H1 (cell line): ENCODE measurements around the gene KRTAP5-4. TPM values are rescaled to one million over a fixed set of nuclear protein-coding genes. Genes with fewer than 3 reads are reported as not detected.
"Not testable (repeated sequence)": the region's sequence is repeated elsewhere in the genome, so short reads cannot be mapped to it uniquely, and the experiment has no call there.

Experiments
- CTCF ChIA-PET: fragments of 300-600 bp; sonication (Branson Sonifier 250); formaldehyde crosslinking; loops from one replicate; lab custom pipeline; 2021; ENCODE audit not compliant: partially characterized antibody; lab: Charles Lee
- POLR2A ChIA-PET: fragments of 300-600 bp; sonication (Branson Sonifier 250); formaldehyde crosslinking; loops from one replicate; lab custom pipeline; 2021; ENCODE audit warnings: inconsistent platforms; ENCODE audit not compliant: partially characterized antibody; lab: Charles Lee
- DNase-seq, 2 experiments: peaks; one replicate each; pipeline versions ENCODE4 v3.0.0 to v3.0.0-alpha.2; 2010 to 2022; ENCODE audit warnings: low spot score in 2 of 2, low read depth in 1 of 2, mixed read lengths in 1 of 2
- FAIRE-seq: peaks from 2 replicates; lab custom pipeline; 2011; peaks lifted over from hg19 to GRCh38; lab: Jason Lieb, UNC
- H2AFZ ChIP-seq: 2 replicates; pipeline ENCODE4 v1.8.1; 2012; ENCODE audit warnings: low read length, inconsistent platforms
- H2AK5ac ChIP-seq: 2 replicates; pipeline ENCODE4 v1.6.1; 2013; ENCODE audit warnings: low read depth, low read length
- H2BK120ac ChIP-seq: replicated peaks from 2 replicates; pipeline ENCODE3; 2013; ENCODE audit warnings: low read depth, low read length, inconsistent platforms
- H2BK12ac ChIP-seq: 2 replicates; pipeline ENCODE4 v1.6.1; 2013; ENCODE audit warnings: low read depth, low read length
- H2BK15ac ChIP-seq: 2 replicates; pipeline ENCODE4 v1.6.1; 2013; ENCODE audit warnings: low read length
- H2BK20ac ChIP-seq: 2 replicates; pipeline ENCODE4 v1.6.1; 2013; ENCODE audit warnings: low read length
- H2BK5ac ChIP-seq: 2 replicates; pipeline ENCODE4 v1.6.1; 2013; ENCODE audit warnings: low read depth, low read length
- H3K14ac ChIP-seq: 2 replicates; pipeline ENCODE4 v1.6.1; 2013; ENCODE audit warnings: inconsistent platforms; ENCODE audit not compliant: insufficient read length
- H3K18ac ChIP-seq: 2 replicates; pipeline ENCODE4 v1.6.1; 2013; ENCODE audit warnings: low read length; ENCODE audit errors: extremely low read depth
- H3K23ac ChIP-seq: 2 replicates; pipeline ENCODE4 v1.6.1; 2013; ENCODE audit warnings: inconsistent platforms; ENCODE audit not compliant: insufficient read length
- H3K23me2 ChIP-seq: 2 replicates; pipeline ENCODE4 v1.6.1; 2013; ENCODE audit warnings: low read depth, low read length
- H3K27ac ChIP-seq: 2 replicates; pipeline ENCODE4 v1.6.1; 2011; ENCODE audit warnings: low read depth, low read length, inconsistent platforms
- H3K27me3 ChIP-seq, 4 experiments: replicated peaks in 1 of 4; 1 replicate in 1 of 4; 2 replicates in 3 of 4; pipeline versions ENCODE4 v1.6.1 to v1.8.1; 2011 to 2013; ENCODE audit warnings: low read length in 3 of 4, mild to moderate bottlenecking in 3 of 4, inconsistent platforms in 2 of 4, mixed read lengths in 2 of 4, moderate library complexity in 1 of 4; ENCODE audit not compliant: control insufficient read depth in 3 of 4, insufficient read depth in 3 of 4; ENCODE audit errors: extremely low read depth in 1 of 4
- H3K36me3 ChIP-seq, 4 experiments: 2 replicates each; pipeline versions ENCODE4 v1.6.1 to v1.8.1; 2011 to 2013; ENCODE audit warnings: mild to moderate bottlenecking in 4 of 4, low read length in 3 of 4, moderate library complexity in 2 of 4, control low read depth in 1 of 4, inconsistent platforms in 1 of 4; ENCODE audit not compliant: insufficient read depth in 4 of 4, control insufficient read depth in 2 of 4
- H3K4ac ChIP-seq: replicated peaks from 2 replicates; pipeline ENCODE3; 2013; ENCODE audit warnings: low read length, low read depth, mixed read lengths, inconsistent platforms; ENCODE audit not compliant: insufficient read length
- H3K4me1 ChIP-seq, 4 experiments: replicated peaks in 1 of 4; 1 replicate in 1 of 4; 2 replicates in 3 of 4; pipeline versions ENCODE4 v1.6.1 to v1.8.1; 2011 to 2013; ENCODE audit warnings: low read length in 3 of 4, inconsistent platforms in 2 of 4, mixed read lengths in 1 of 4; ENCODE audit not compliant: insufficient read depth in 4 of 4, control insufficient read depth in 3 of 4
- H3K4me2 ChIP-seq, 2 experiments: 2 replicates each; pipeline versions ENCODE4 v1.6.1 to v1.8.1; 2011 to 2013; ENCODE audit warnings: low read depth in 2 of 2, low read length in 2 of 2, control low read depth in 1 of 2, inconsistent platforms in 1 of 2, mild to moderate bottlenecking in 1 of 2; ENCODE audit not compliant: insufficient read depth in 1 of 2
- H3K4me3 ChIP-seq, 4 experiments: fragments of 200-600, 300-600 bp in 1 of 4; sonication (generic), shearing (Covaris generic), sonication (Bioruptor Twin) in 1 of 4; 2 replicates each; pipeline versions ENCODE4 v1.5.1 to v1.8.1; 2011 to 2016; ENCODE audit warnings: low read length in 4 of 4, low read depth in 3 of 4, control low read depth in 2 of 4, inconsistent platforms in 2 of 4, mild to moderate bottlenecking in 2 of 4, mixed read lengths in 1 of 4, moderate library complexity in 1 of 4; ENCODE audit not compliant: insufficient read depth in 2 of 4; ENCODE audit errors: extremely low read depth in 1 of 4
- H3K56ac ChIP-seq: replicated peaks from 2 replicates; pipeline ENCODE3; 2013; ENCODE audit warnings: low read depth, mild to moderate bottlenecking, mixed read lengths, low read length, inconsistent platforms; ENCODE audit not compliant: insufficient read length
- H3K79me1 ChIP-seq: 2 replicates; pipeline ENCODE4 v1.6.1; 2013; ENCODE audit warnings: low read depth, low read length, control low read depth
- H3K79me2 ChIP-seq, 2 experiments: 2 replicates each; pipeline versions ENCODE4 v1.6.1 to v1.8.1; 2012 to 2013; ENCODE audit warnings: low read length in 2 of 2, mild to moderate bottlenecking in 2 of 2, inconsistent platforms in 1 of 2; ENCODE audit not compliant: insufficient read depth in 2 of 2, control insufficient read depth in 1 of 2
- H3K9ac ChIP-seq, 4 experiments: replicated peaks in 1 of 4; 1 replicate in 1 of 4; 2 replicates in 3 of 4; pipeline versions ENCODE4 v1.6.1 to v1.8.1; 2011 to 2013; ENCODE audit warnings: low read depth in 3 of 4, low read length in 3 of 4, control low read depth in 2 of 4, mild to moderate bottlenecking in 2 of 4, moderate library complexity in 2 of 4, inconsistent platforms in 1 of 4; ENCODE audit errors: extremely low read depth in 1 of 4
- H3K9me3 ChIP-seq, 2 experiments: 2 replicates each; pipeline versions ENCODE4 v1.6.1 to v1.8.1; 2012 to 2013; ENCODE audit warnings: mild to moderate bottlenecking in 2 of 2, moderate library complexity in 2 of 2, control low read depth in 1 of 2, inconsistent platforms in 1 of 2, low read depth in 1 of 2, low read length in 1 of 2, mixed read lengths in 1 of 2; ENCODE audit not compliant: insufficient read depth in 2 of 2
- H4K20me1 ChIP-seq, 2 experiments: replicated peaks in 1 of 2; 2 replicates each; pipeline versions ENCODE3 to v1.8.1; 2011 to 2013; ENCODE audit warnings: inconsistent platforms in 2 of 2, low read length in 2 of 2, mild to moderate bottlenecking in 1 of 2; ENCODE audit not compliant: insufficient read depth in 2 of 2, control insufficient read depth in 1 of 2
- H4K5ac ChIP-seq: 2 replicates; pipeline ENCODE4 v1.6.1; 2013; ENCODE audit warnings: low read length, low read depth, mixed read lengths, inconsistent platforms; ENCODE audit not compliant: insufficient read length
- H4K8ac ChIP-seq: 2 replicates; pipeline ENCODE4 v1.8.0; 2013; ENCODE audit warnings: mild to moderate bottlenecking, moderate library complexity, low read length, inconsistent platforms; ENCODE audit not compliant: insufficient read depth; ENCODE audit errors: extremely low read depth
- H4K91ac ChIP-seq: replicated peaks from 2 replicates; pipeline ENCODE3; 2013; ENCODE audit warnings: low read length, mixed read lengths, inconsistent platforms; ENCODE audit not compliant: insufficient read length
- RBBP5 ChIP-seq: IDR thresholded peaks from 2 replicates; pipeline ENCODE4 v1.7.1; 2012; ENCODE audit warnings: low read depth, mild to moderate bottlenecking, inconsistent platforms, low read length, moderate library complexity, borderline replicate concordance
- WGBS, 2 experiments: shearing (Covaris generic) in 1 of 2; methylation state at CpG; one replicate each; pipeline versions ENCODE4 v1.1.6 to v1.1.7; 2013 to 2015; ENCODE audit warnings: low lambda C conversion rate in 2 of 2, mixed read lengths in 2 of 2, inconsistent platforms in 1 of 2, low coverage in 1 of 2, missing lambda C conversion rate in 1 of 2; ENCODE audit not compliant: insufficient replicate concordance in 2 of 2, insufficient coverage in 1 of 2, insufficient read length in 1 of 2; ENCODE audit errors: extremely low coverage in 1 of 2, missing lambda C conversion rate in 1 of 2; 5-methylcytosine and 5-hydroxymethylcytosine counted together
- polyA plus RNA-seq, 7 experiments: library from polyadenylated mRNA; depleted of rRNA in 3 of 7; stranded (reverse) in 5 of 7; unstranded in 2 of 7; fragments of >200 nt in 5 of 7; fragments of 200-250 nt in 2 of 7; gene quantifications; 1 replicate in 5 of 7; 2 replicates in 1 of 7; 4 replicates in 1 of 7; pipeline versions ENCODE4 v1.2.1 to v1.2.3, GENCODE V29; 2011 to 2013; ENCODE audit warnings: missing spikeins in 2 of 7, mixed read lengths in 2 of 7
- total RNA-seq: library from RNA; stranded (reverse); fragmentation: NEBNext Ultra II Directional; extraction: Animal tissue kit (Norgen Biotek cat#: 25700); gene quantifications from 2 replicates; pipeline ENCODE4 v1.2.1, GENCODE V29; 2021

KRTAP5-4 gene
- total and polyA plus RNA-seq, 2 of the 8 experiments (the other 6 are each of a cell fraction or from before 2014, with no cell fraction given), result not detected

DNA sequence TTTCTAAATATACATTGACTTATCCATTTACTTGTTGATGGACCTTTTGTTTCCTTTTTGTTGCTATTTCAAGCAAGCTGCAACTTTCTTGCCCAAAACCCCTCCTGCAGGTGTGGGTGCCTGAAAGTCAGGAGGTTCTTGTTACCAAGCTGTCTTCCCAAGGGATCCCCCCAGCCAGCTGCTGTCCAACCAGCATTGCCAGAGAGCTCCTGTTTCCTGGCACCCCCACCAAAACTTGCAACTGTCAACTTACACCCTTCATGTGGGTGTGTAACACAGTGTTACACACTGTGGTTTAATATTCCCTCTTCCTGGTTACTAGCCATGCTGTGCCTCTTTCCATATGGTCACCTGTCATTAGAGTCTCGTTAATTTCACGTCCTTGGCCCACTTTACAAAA lies 35.2 kb downstream of the KRTAP5-4 start (continued):
- TF ChIP-seq RBBP5, result no peak

DNA sequence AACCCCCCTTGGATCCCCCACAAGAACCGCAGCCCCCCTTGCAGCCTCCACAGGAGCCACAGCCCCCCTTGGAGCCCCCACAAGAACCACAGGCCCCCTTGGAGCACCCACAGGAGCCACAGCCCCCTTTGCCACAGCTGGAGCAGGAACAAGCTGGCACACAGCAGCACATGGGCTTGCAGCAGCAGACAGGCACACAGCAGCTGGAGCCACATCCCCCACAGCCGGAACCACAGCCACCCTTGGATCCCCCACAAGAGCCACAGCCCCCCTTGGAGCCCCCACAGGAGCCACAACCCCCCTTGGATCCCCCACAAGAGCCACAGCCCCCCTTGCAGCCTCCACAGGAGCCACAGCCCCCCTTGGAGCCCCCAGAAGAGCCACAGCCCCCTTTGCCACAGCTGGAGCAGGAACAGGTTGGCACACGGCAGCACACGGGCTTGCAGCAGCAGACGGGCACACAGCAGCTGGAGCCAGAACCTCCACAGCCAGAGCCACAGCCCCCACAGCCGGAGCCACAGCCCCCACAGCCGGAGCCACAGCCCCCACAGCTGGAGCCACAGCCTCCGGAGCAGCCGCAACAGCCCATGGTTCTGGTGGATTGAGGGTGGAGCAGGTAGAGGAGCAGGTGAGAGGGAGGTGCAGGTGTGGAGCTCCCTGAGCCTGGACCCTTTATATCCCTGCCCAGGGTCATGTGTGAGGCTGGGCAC lies 37.1 kb downstream of the KRTAP5-4 start, which contains the start of gene KRTAP5-1:
TSS of gene KRTAP5-1 (minus strand) at position 623 of the 710 bp plus-strand sequence. CDS start at position 589, 34 bp downstream.
- H3K4me1 ChIP-seq, result not testable (repeated sequence)
- WGBS, 2 experiments, result 89% methylated on average over 6 of the region's 9 CpGs; no CpG with 5 or more reads in 1 of the 2 experiments
- CTCF ChIA-PET, result interaction anchor here (0.5 to 1.3 kb wide), 4 partner anchors 9 to 571 kb away, joined by 3 to 5 read pairs (median 4); no protein-coding TSS in a partner anchor

More for the DNA sequence above, 37.1 kb downstream of the KRTAP5-4 start, which contains the start of gene KRTAP5-1:
- H4K20me1 ChIP-seq, H3K36me3 ChIP-seq, H4K91ac ChIP-seq, H2AK5ac ChIP-seq, H3K9ac ChIP-seq, H3K14ac ChIP-seq, H3K23ac ChIP-seq, H2BK120ac ChIP-seq, H3K23me2 ChIP-seq, H2BK15ac ChIP-seq, H3K27ac ChIP-seq, H3K4ac ChIP-seq, H2BK5ac ChIP-seq, H2BK12ac ChIP-seq, H3K79me2 ChIP-seq, H3K79me1 ChIP-seq, H2BK20ac ChIP-seq, H3K56ac ChIP-seq, H3K27me3 ChIP-seq, H2AFZ ChIP-seq, DNase-seq, H3K18ac ChIP-seq, H3K9me3 ChIP-seq, H4K5ac ChIP-seq, H3K4me2 ChIP-seq, FAIRE-seq, H4K8ac ChIP-seq, H3K4me3 ChIP-seq: not testable (repeated sequence)
- POLR2A ChIA-PET, result interaction anchor here (0.7 kb wide), 1 partner anchor 26 kb away, joined by 3 read pairs; no protein-coding TSS in a partner anchor
